ENCODE measurements around the gene SLC16A9. TPM values are rescaled to one million over a fixed set of nuclear protein-coding genes. Genes with fewer than 3 reads are reported as not detected.

SLC16A9 gene
- total RNA-seq, 4 donors from 2014 or later = 35.6 to 63.8 (median 41.6) TPM

- Histone ChIP-seq H3K27me3 (no peaks in the 10 kb centered on the region), H3K4me3 (replicated peaks in 1 of 3) (no peak overlapping the region), H3K4me1 (peaks cover 0 to 11% of the 10 kb centered on the region in 2 donors), H3K36me3 (no peaks in the 10 kb centered on the region), H3K9me3 (no peaks in the 10 kb centered on the region), H3K27ac (no peak overlapping the region)
- WGBS, 2 donors = 64 to 67% methylated on average over 1 of the region's 1 CpG
- peak; percentile 32 to 44 for DNase-seq
- intact Hi-C loops (cut with DNase I) = no loop called here
- TF ChIP-seq CTCF (IDR thresholded peaks at IDR 0.05) (no peak), POLR2A (IDR thresholded peaks at IDR 0.05) (no peak)
Observed at GRCh38 chr10:59657724-59658123, 51.9 kb downstream of the SLC16A9 start.

GRCh38 chr10:59655309-59655708, 54.3 kb downstream of the SLC16A9 start:
- Histone ChIP-seq H3K4me1 (peaks cover 0 to 11% of the 10 kb centered on the region in 2 donors), H3K27ac (no peak overlapping the region), H3K27me3 (no peaks in the 10 kb centered on the region), H3K9me3 (no peaks in the 10 kb centered on the region), H3K4me3 (replicated peaks in 1 of 3) (no peak overlapping the region), H3K36me3 (no peaks in the 10 kb centered on the region)
- intact Hi-C loops (cut with DNase I) = no loop called here
- DNase-seq = no peak
- WGBS, 2 donors = 90 to 92% methylated on average over 1 of the region's 1 CpG
- TF ChIP-seq POLR2A (IDR thresholded peaks at IDR 0.05) (no peak), CTCF (IDR thresholded peaks at IDR 0.05) (no peak)

GRCh38 chr10:59654007-59654406, 55.6 kb downstream of the SLC16A9 start:
- H3K27ac ChIP-seq = peak overlapping the region in 2 of 3 donors; percentile 4 to 12
- H3K36me3 ChIP-seq = no peaks in the 10 kb centered on the region
- peaks cover 11 to 18% of the 10 kb centered on the region in 2 donors for H3K4me1 ChIP-seq
- TF ChIP-seq POLR2A (IDR thresholded peaks at IDR 0.05) (no peak), CTCF (IDR thresholded peaks at IDR 0.05) (no peak)
- H3K9me3 ChIP-seq = no peaks in the 10 kb centered on the region
- H3K4me3 ChIP-seq (replicated peaks in 1 of 3) = no peak overlapping the region
- 54 to 66% methylated on average over 4 of the region's 4 CpGs for WGBS, 2 donors
- intact Hi-C loops (cut with DNase I) = no loop called here
- no peak for DNase-seq
- H3K27me3 ChIP-seq = no peaks in the 10 kb centered on the region

- no peak for DNase-seq
- Histone ChIP-seq H3K4me1 (peaks cover 23 to 32% of the 10 kb centered on the region in 2 donors), H3K27ac (no peak overlapping the region), H3K27me3 (no peaks in the 10 kb centered on the region), H3K9me3 (no peaks in the 10 kb centered on the region), H3K36me3 (no peaks in the 10 kb centered on the region), H3K4me3 (replicated peaks in 1 of 3) (no peak overlapping the region)
- TF ChIP-seq POLR2A (IDR thresholded peaks at IDR 0.05) = no peak
- no peak for TF ChIP-seq CTCF (IDR thresholded peaks at IDR 0.05)
- intact Hi-C loops (cut with DNase I) = no loop called here
- 95% methylated on average over 3 of the region's 3 CpGs for WGBS, 2 donors
Observed at GRCh38 chr10:59651902-59652301, 57.7 kb downstream of the SLC16A9 start.

GRCh38 chr10:59649606-59650346, 59.9 kb downstream of the SLC16A9 start:
- WGBS, 2 donors = 64 to 75% methylated on average over 7 of the region's 7 CpGs
- H3K4me3 ChIP-seq (replicated peaks in 1 of 3) = no peak overlapping the region
- peak; percentile 53 to 64 for DNase-seq
- H3K9me3 ChIP-seq = no peaks in the 10 kb centered on the region
- peak overlapping the region; percentile 75 to 91 (median 89) for H3K27ac ChIP-seq
- H3K36me3 ChIP-seq = no peaks in the 10 kb centered on the region
- no peaks in the 10 kb centered on the region for H3K27me3 ChIP-seq
- intact Hi-C loops (cut with DNase I) = no loop called here
- no peak for TF ChIP-seq POLR2A (IDR thresholded peaks at IDR 0.05)
- TF ChIP-seq CTCF (IDR thresholded peaks at IDR 0.05) = no peak
- peaks cover 23 to 32% of the 10 kb centered on the region in 2 donors for H3K4me1 ChIP-seq

All from thyroid gland (tissue), 4 donors.